NCI-H1105 treated with DMSO at 0.1 percent for 48 hours (cell line): ENCODE results near the gene TSPAN9.

Experiments used
- DNase-seq: peaks from one replicate; lab custom pipeline; 2025; lab: John Stamatoyannopoulos, UW

TSPAN9 gene

GRCh38 chr12:3205742-3206519 is 128.8 kb downstream of the TSPAN9 start:
- no peak for DNase-seq

- no peak for DNase-seq
Measured at GRCh38 chr12:3206536-3207072, 129.4 kb downstream of the TSPAN9 start.

DNA sequence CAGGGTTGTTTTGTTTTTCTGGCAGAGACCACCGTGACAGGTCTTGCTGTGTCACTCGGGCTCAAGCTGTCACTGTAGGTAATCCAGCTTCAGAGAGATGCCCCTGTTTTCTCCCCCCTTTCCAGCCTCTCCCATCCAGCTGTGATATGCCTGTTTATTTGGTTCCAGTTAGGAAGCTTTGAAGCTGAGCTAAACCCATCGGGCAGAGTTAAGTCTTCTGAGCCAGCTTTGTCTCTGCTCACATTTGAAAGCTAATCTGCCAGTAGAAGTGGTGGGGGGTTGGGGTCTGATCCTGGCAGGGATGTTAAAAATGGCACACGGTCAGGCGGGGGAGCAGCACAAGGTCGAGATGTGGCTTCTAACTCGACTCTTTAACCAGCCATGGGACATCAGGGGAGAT is 130.0 kb downstream of the TSPAN9 start:
- DNase-seq: no peak

- DNase-seq: no peak
Measured at GRCh38 chr12:3207858-3208257, 130.7 kb downstream of the TSPAN9 start.

GRCh38 chr12:3213188-3213587 is 136.0 kb downstream of the TSPAN9 start:
- DNase-seq: no peak

DNA sequence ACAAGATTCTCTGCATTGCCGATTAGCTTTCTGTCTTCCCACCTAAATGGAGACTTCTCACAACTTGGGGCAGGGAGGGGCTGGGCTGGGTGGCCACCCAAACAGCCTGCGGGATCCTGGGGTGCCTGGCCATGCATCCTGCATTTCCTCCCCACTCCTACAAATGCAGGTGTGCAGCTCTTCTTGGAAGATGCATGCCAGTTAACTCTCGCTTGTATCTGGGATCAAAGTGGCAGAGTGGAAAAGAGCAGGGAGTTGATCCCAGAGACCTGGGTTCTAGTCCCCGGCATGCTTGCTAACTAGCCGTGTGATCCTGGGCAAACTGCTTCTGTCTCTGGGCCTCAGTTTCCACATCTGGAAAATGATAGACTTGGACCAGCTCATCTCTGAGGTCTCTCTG is 136.6 kb downstream of the TSPAN9 start:
- DNase-seq: no peak

- DNase-seq: peak; percentile 87
Measured at GRCh38 chr12:3214526-3215365, 137.6 kb downstream of the TSPAN9 start.

DNA sequence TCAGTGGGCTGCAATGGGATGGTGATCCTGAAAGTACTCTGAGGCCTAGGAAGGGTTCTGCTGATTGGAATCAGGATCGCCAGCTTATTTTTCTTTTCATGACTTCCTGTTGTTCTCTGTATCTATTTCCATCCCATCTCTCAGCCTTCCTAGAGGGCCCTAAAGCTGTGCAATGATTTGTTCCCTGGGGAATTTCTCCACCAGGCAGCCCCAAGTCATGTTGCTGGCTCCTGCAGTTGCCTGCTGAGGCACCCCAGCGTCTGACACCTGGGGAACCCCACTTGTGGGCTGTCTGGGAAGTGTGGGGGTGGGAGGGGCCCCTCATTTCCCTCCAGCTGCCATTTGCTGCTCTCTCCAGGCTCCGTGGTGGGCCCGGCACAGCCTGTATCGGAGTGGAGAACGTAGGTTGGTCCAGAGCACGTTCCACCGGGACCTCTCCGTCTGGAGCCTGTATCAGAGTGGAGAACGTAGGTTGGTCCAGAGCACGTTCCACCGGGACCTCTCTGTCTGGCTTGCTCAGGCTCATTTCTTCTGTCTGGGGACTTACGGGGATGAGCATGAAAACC is 138.3 kb downstream of the TSPAN9 start:
- DNase-seq: no peak

DNA sequence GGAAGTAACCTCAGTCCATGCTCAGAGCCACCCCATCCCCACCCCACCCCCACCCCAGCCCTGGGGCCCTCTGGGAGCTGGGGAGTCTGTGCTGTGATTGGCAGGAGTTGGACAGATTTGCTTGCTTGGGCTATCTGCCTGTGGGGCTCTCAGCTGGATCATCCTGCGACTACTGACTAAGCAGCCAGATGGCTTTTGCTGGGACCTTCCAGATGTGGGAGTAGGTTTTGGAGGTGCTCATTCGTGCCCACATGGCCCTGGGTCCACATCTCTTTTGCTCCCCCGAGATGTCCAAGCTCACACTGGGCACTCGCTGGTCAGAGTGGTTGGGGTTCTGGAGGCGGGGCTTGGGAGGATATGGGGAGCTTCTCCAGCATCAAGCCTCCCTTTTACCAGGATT is 138.9 kb downstream of the TSPAN9 start:
- no peak for DNase-seq

DNA sequence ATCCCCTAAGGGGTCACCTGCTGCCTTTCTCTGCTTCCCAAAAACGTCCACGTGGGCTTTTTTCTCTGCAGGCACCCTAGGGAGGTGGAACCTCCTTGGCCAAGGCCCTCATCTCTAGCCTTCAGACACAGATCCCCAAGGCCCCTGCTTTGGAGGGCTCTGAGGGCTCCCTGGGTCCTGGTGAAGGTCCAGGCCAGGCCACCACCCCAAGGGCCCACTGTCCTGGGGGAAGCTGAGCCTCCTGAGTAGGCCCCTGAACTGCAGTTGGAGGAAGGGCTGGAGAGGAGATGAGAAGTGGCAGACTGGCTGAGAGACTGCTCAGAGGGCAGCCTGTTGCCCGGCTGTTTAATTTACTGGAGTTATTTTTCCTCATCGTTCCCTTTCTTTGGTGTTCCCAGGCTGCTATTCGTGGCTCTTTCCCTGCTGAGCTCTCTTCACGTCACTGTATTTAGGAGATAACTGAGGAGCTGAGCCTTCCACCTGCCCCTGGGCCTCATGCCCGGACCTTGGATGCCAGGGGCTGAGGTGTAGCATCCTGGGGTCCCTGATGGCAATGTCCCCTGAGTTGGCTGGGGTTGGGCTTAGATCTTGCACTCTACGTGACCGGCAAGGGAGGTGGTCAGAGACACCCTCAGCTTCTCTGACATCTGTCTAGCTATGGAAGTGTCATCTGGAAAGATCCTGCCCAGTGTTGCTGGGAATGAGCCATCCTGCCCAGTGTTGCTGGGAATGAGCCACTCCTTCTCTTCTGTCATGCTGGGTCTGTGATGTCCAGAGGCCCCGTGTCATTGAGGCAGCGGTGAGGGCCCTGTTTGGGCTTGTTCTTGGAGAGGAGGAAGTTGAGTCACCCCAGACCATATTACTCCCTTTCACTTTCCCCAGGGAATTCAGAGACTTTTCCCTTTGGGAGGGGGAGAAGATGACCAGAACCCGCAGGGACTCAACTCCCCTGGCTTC is 139.8 kb downstream of the TSPAN9 start:
- DNase-seq: no peak

DNA sequence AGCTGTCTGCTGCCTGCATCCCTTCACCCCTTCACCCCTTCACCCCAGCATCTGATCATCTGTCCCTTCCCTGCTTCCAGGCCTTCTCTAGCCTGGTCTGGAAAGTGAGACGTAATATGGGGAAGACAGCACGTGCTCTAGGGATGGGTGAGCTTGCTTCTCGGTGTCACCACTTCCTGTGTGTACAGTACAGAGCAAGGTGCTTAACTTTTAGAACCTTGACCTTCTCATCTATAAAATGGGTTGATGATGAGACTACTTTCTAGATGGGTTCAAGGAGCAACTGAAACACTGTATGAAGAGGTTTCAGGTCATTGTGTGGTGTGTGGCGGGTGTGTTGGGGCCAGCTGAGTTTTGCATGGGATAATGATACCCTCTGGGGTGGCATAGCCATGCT is 140.5 kb downstream of the TSPAN9 start:
- DNase-seq: no peak

GRCh38 chr12:3218228-3219171 is 141.3 kb downstream of the TSPAN9 start:
- peak; percentile 87 for DNase-seq

DNA sequence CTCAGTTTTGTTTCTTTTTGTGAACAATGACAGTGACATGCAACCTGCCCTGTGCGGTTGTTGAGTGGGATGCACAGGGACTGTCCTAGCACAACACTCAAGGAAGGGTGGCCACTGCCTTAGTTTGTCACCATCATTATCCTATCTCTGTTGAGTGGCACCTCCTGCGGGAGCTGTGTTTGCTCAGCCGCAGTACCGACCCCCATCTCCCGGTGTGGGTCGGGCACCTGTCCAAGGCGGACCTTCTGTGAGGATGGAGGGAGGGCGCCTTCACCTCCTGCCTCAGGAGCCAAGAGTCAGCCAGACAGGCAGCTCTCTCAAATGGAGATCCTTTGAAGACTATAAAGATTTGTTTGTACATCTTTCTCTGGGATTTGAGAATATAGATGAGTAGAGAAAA is 142.1 kb downstream of the TSPAN9 start:
- DNase-seq: peak; percentile 74

DNA sequence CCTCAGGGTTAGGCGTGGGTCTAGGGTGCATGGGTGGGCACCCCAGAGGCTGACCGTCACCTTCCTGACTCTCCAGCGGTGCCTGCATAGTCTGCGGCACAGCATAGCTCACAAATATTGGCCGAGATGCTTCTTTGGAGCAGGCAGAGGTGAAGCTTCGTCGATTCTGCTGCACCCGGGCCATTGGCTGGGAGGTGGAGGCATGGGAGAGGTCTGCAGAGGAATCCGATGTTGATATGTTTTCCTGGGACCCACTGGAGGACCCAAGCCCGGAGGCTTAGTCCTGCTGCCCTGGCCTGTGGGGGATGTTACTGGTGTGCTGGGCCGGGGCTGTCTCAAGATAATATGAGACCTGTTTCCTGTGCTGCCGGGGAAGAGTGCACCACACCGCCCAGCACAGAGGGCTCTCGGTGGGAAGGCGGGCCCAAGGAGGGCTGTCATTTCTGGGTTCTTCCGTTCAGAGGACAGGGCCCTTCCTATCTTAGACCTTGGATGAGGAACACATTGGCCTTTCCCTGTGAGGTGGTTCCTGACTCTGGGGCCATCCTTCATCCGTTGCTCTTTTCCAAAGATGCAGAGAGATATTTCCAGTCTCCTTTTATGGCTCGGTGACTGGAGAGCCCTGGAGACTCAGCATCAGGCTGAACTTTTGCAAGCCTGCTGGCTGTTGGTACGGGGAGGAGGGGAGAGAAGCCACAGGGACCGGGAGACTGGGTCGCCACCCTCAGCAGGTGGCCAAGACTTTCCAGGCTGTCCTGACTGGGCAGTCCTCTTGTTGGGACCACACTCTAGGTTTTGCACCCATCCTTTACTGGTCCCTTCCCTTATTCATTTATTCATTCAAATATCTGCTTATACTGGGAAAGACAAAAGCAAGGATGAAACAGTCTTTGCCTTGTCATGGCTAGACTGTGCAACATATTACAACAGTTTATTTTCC is 143.5 kb downstream of the TSPAN9 start:
- no peak for DNase-seq

GRCh38 chr12:3222306-3222705 is 145.1 kb downstream of the TSPAN9 start:
- DNase-seq: no peak

DNA sequence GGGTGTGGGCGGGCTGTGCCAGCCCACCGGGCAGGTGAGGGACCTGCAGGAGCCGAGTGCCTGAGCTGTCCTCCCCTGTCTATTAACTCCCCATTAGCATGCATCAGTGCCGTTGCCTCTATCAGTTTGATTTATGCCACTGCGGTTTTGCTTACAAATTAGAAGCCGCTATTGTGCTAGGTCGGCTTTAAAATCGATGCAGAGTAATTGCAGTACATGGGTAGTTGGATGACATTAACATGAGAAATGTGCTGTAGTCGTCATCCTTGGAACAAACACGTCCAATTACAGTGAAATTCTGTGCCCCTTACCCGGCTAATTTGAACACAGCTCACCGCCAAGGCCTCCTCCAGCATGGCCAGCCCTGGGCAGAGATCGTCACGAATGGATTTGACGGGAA is 145.8 kb downstream of the TSPAN9 start:
- peak; percentile 71 for DNase-seq

DNA sequence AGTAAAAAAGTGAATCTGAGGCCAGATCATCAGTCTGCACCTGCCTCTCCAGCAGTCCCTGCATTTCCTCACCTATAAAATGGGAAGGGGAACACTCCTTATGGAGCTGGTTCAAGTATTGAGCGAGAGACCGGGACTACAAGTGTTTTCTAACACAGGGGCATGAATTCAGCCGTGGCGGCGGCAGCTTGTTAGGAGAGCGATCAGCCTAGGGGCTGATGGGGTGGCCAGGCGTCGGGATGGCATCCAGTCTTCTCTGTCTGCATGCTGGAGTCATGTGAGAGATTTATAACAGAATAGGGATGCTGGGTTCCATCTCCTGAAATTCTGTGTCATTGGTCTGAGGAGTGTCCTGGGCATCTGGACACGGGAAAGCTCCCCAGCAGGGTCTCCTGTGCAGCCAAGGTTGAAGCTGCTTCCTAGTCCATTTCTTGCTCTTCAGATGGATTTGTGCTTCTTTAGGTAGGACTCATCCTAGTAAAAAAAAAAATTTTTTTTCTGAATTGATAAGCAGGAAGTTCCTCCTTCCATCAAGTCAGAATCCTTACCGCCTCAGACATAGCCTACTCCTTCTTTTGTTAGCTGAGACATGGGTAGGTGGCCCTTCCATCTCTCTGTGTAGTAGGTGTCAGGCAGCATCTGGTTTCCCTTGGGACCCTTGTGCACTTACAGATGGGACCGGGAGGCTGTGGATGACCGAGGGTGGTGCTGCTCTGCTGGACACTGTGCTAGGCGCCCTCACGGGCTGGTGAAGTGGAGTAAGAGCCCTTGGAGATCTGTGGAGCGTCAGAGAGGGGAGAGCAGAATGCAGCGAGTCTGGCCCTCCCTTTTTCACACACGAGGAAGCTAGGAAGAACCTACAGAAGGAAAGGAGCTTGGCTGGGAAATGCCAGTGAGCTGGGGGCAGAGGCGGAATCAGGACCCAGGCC is 146.7 kb downstream of the TSPAN9 start:
- DNase-seq: no peak

- DNase-seq: no peak
Measured at GRCh38 chr12:3224530-3224903, 147.3 kb downstream of the TSPAN9 start.
